22Rv1 (cell line): Measurements from ENCODE around the gene P2RY1.

Source experiments
- CTCF ChIP-seq: fragments of 450-650 bp; IDR thresholded peaks from 2 replicates; pipeline ENCODE4 v1.5.1; 2017; ENCODE audit warnings: mild to moderate bottlenecking
- ZFX ChIP-seq: fragments of 450-650 bp; IDR thresholded peaks from 2 replicates; pipeline ENCODE4 v1.6.1; 2017; ENCODE audit warnings: antibody characterized with exemption, borderline replicate concordance

GRCh38 chr3:152843955-152844354 lies 9.0 kb downstream of the P2RY1 start:
- TF ChIP-seq CTCF = no peak
- TF ChIP-seq ZFX = no peak
